Amniotic epithelial cell (primary cell): ENCODE measurements around the gene OR6B3.
A peak's percentile ranks its signal among the peaks of the same experiment; 100 is the strongest.
"Not testable (repeated sequence)": the region's sequence is repeated elsewhere in the genome, so short reads cannot be mapped to it uniquely, and the experiment has no call there.

ENCODE experiments used
- DNase-seq: peaks from one replicate; pipeline ENCODE4 v3.0.0-alpha.2; 2010; ENCODE audit warnings: low read depth

The OR6B3 gene

GRCh38 chr2:240053173-240054155 is at the start of gene OR6B3:
Gene OR6B3 (minus strand): TSS chr2:240053521.
- no peak for DNase-seq

DNA sequence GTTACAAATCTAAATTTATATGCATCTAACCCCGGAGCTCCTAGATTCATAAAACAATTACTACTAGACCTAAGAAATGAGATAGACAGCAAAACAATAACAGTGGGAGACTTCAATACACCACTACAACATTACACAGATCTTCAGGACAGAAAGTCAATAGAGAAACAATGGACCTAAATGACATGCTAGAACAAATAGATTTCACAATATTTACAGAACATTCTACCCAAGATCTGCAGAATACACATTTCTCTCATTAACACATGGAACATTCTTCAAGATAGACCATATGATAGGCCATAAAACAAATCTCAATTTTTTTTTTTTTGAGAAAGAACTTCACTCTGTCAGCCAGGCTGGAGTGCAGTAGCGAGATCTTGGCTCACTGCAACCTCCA is 45.0 kb upstream of the OR6B3 start:
- DNase-seq, result no peak

DNA sequence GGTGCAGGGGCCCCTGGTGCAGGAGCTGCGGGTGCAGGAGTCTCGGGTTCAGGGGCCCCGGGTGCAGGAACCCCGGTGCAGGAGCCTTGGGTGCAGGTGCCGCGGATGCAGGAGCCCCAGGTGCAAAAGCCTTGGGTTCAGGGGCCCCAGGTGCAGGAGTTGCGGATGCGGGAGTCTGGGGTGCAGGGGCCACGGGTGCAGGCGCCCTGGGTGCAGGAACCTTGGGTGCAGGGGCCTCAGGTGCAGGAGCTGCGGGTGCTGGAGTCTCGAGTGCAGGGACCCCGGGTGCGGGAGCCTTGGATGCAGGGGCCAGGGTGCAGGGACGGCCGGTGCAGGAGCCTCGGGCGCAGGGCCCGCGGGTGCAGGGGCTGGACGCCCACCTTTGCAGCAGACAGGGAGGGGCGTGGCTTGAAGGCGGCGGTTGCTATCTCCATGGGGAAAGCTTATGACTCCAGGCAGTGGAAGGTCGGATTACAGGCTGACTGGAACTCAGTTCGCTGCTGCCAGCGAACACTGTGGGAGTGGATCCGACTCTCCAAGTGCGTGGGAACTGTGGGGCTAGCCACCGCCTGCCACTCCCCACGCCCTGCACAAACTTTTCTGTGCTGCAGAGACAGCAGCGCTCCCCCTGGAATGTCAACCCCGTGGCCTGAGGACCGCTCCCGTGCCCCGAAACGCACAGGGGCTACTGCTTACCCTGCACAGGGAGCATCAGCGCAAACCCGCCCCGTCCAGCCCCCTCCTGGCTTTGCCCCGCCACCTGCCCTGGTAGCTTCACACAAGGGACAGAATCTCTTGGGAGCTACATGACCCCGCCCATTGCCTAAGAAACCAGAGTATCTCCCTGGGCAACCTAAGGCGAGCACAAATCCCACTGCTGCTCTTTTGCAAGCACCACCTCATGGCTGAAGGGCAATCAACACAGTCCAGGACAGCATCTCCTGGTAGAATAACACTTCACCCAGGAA is 42.5 kb upstream of the OR6B3 start:
- peak; percentile 6 for DNase-seq

DNA sequence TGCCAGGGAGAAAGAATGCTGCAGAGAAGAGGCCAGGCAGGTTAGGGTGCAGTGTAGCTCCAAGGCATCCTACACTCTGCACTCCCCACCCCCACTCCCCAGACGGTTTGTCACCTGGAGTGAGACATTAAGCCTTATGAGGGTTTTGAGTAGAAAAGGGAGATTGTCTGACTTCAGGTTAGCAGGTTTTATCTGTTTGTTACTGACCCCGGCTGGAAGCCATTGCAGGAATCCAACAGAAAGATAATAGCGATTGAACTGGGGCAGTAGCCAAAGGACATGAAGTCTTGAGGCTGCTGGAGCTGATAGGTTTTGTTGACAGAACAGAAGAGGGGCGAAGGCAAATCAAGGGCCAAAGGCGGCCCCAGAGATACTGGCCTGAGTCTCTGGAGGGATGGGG is 36.0 kb upstream of the OR6B3 start:
- DNase-seq, result no peak

DNA sequence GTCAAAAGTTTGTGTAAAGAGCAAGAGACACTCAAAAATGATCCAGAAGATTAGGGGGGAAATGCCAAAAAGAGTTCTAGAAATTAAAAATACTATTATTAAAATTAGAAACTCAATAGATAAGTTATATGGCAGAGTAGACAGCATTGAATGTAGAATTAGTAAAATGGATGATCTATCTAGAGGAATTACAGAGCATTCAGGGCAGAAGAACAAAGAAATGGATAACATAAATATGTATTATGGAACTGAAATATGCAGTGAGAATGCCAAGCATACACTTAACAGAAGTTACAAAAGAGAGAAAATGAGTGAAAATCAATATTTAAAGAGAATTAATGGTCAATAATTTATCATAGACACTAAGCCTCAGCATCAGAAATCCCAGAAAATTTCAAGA is 33.2 kb upstream of the OR6B3 start:
- DNase-seq, result no peak

DNA sequence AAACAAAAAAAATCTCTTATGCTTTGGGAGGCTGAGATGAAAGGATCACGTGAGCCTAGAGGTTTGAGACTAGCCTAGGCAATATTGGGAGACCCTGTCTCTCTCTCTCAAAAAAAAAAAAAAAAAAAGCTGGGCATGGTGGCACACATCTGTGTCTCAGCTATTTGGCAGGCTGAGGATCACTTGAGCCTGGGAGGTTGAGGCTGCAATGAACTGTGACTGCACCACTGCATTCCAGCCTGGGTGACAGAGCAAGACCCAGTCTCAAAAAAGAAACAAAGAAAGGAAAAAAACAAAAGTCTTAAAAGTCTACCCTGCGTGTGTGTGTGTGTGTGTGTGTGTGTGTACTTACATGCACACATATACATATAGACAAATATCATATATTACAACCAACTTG is 25.3 kb upstream of the OR6B3 start:
- no peak for DNase-seq

- no peak for DNase-seq
These were observed 24.1 kb upstream of the OR6B3 start for GRCh38 chr2:240077442-240077841.

GRCh38 chr2:240074545-240074944 is 21.2 kb upstream of the OR6B3 start:
- DNase-seq, result no peak

DNA sequence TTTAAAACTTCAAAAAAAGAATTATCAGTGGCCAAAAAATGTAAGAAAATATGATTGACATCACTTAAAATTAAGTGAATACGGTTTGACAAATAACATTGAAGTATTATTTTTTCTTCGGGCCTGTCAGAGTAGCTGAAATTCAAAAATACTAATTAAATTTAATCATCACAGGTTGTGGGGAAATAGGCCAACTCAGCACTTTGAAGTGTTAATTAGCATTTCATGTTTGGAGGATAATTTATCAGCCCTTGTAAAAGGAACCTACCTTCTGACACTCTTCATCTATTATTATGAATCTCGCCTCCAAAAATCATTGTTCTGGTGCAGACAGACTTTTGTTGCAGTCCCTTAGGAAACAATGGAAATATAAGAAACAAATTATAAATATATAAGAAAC is 17.6 kb upstream of the OR6B3 start:
- no peak for DNase-seq

DNA sequence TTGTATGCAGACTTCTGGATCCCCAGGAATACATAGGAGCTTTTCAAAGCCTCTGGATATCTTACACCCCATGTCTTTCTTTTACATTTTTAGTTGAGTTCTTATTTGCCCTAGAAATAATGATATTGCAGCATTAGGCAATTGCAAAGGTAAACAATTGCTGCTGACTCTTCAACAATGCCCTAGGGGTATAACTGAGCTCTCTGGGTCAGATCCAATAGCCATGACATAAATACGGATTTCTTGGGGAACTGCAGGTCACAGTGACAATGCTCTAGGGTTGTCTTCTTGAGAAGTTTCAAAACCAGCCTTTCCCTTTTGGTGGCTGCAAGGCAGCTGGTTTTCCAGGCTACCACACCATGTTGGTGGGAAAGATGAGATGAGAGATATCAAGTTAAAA is 16.5 kb upstream of the OR6B3 start:
- DNase-seq, result no peak

GRCh38 chr2:240068193-240068592 is 14.9 kb upstream of the OR6B3 start:
- DNase-seq, result no peak

GRCh38 chr2:240066489-240066888 is 13.2 kb upstream of the OR6B3 start:
- DNase-seq, result no peak

- no peak for DNase-seq
These were observed 11.6 kb upstream of the OR6B3 start for GRCh38 chr2:240064898-240065297.

GRCh38 chr2:240060977-240061591 is 7.8 kb upstream of the OR6B3 start:
- DNase-seq, result peak; percentile 46

- no peak for DNase-seq
These were observed 3.4 kb upstream of the OR6B3 start for GRCh38 chr2:240056678-240057077.

GRCh38 chr2:240055177-240055917 is 2.0 kb upstream of the OR6B3 start:
- no peak for DNase-seq

DNA sequence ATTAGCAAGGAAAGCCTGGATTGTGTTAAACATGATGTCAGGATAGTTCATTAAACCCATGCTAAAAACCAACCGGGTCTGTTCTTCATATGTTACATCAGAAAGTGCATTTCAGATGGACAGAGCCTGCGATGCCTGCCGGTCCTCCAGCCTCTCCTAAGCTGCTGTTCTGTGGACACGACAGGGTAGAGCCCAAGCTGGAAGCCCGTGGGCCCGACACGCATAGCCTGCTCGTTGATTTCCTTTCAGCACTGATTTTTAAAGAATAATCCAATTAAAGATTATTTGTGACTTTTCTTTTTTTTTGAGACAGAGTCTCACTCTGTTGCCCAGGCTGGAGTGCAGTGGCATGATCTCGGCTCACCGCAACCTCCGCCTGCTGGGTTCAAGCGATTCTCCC is 797 bp downstream of the OR6B3 start:
- DNase-seq, result no peak

DNA sequence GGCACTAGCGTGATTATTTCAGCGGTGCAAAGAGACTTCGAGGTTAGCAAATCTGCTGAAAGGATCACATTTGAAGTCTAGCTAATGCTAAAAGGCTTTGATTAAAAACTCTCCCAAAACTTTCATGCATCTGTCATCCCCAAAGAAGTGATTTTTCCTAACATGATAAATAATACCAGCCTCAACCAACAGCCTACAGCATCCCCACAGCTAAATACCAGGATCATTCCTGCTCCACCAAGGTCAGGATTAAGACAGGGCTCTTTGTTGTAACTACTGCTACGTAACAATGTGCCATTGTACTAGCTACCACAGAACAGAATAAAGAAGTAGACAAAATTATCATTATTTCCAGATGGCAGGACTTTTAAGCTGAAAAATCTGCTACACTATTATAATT is 1.6 kb downstream of the OR6B3 start:
- DNase-seq, result no peak

DNA sequence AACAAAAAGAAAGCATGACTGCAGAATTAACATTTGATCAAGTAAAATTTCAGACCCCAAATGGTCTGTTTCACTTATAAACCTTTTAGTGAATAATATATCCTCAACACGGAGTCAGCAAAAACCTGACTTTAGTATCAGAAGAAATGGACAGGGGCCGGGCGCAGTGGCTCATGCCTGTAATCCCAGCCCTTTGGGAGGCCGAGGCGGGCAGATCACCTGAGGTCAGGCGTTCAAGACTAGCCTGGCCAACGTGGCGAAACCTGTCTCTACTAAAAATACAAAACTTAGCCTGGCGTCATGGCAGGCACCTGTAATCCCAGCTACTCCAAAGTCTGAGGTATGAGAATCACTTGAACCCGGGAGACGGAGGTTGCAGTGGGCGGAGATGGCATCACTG is 3.0 kb downstream of the OR6B3 start:
- no peak for DNase-seq

- no peak for DNase-seq
These were observed 5.1 kb downstream of the OR6B3 start for GRCh38 chr2:240048237-240048636.

DNA sequence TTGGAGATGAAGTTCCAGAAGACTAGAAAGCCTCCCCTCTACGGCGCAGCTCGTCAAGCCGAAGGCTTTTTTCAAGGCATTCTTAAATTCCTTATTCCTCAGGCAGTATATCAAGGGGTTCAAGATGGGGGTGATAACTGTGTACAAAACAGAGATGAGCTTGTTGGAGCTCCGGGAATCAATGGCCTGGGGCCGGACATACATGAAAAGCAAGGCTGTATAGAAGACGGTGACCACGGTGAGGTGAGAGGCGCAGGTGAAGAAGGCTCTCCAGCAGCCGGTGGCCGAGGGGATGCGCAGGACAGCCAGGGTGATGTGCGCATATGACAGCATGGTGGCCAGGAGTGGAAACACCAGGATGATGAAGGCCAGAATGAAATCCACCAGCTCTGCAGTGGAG is 8.2 kb downstream of the OR6B3 start:
- DNase-seq, result no peak

GRCh38 chr2:240044096-240044495 is 9.2 kb downstream of the OR6B3 start:
- DNase-seq, result not testable (repeated sequence)
